ENCODE data around the gene HDAC9.

DNA sequence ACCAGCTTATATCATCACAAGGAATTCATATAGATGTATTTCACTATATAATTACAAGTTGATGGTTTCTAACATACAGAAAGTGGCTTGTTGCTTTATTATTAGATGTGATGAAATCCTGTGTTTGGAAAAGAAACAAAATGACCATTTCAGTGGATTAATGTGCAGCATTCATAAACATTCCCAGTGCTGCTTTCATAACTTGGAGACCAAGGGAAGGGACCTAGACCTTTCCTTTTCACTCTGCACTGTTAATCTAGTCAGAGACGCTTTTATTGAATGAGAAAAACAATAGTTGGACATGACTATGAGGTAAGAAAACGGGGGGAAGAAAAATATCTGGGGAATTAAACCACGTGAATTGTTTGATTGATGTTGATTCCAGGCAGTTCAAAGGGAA is 160.0 kb downstream of the HDAC9 start:
- TF ChIP-seq, protein P1, sequence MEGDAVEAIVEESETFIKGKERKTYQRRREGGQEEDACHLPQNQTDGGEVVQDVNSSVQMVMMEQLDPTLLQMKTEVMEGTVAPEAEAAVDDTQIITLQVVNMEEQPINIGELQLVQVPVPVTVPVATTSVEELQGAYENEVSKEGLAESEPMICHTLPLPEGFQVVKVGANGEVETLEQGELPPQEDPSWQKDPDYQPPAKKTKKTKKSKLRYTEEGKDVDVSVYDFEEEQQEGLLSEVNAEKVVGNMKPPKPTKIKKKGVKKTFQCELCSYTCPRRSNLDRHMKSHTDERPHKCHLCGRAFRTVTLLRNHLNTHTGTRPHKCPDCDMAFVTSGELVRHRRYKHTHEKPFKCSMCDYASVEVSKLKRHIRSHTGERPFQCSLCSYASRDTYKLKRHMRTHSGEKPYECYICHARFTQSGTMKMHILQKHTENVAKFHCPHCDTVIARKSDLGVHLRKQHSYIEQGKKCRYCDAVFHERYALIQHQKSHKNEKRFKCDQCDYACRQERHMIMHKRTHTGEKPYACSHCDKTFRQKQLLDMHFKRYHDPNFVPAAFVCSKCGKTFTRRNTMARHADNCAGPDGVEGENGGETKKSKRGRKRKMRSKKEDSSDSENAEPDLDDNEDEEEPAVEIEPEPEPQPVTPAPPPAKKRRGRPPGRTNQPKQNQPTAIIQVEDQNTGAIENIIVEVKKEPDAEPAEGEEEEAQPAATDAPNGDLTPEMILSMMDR (conservative IDR thresholded peaks at IDR 0.05): no peak
- TF ChIP-seq EZH2 (IDR thresholded peaks at IDR 0.05; ENCODE audit: low read depth): no peak

Measured in PC-9 (cell line).